ENCODE results near the gene DHRS7C.

DHRS7C gene

DNA sequence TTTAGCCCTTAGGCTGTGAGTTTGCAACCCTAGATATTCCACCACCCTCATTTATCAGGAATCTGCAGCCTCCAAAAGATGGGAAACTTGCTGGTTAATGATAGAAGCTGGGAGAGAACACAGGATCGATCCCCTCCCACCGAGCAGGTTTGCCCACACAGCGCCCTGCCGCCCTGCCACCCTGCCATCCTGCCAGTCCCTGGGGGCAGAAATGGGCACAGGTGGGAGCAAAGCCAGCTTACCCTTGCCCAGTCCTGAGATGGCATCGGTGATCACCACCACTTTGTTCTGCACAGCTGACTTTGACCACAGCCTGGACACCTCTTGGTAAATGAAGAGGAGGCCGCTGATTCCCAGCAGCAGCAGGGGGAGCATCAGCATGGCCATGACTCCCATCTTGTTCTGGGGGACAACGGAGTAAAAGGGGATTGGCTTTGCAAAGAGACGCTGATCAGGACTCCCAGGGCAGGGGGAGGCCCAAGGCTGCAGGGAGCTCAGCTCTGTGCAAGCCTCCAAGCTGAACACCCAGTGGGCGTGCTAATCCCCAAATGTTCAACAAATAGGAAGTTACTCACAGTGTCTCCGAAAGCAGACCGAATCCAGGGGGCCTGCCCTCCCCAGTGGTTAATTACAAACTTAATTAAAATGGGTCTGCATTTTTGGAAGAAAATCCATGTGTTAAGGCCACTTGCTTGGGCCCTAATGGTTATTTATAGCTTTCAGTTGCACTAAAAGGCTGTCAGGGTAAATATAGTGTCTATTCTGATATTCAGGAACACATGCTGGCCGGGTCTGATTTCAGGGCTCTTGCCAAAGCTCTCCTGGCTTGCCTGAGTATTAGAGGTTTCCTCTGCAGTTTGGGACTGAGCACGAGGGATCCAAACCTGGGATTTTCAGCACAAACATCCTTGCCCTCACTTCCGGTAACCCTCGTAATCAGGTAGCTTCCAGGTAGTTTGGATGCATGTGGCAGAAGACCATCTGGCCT is at the start of gene DHRS7C:
Gene DHRS7C (minus strand): TSS at position 704 of the 988 bp plus-strand sequence. CDS start 308 bp downstream, at position 396.
- Mint-ChIP-seq H3K4me3 (no peak within 1 kb of the TSS), H3K9me3 (no peaks in the 10 kb centered on the region), H3K4me1 (ENCODE audit: low read depth) (no peaks in the 10 kb centered on the region), H3K27ac (no peak within 1 kb of the TSS), H3K27me3 (no peaks in the 10 kb centered on the region), H3K36me3 (ENCODE audit: low read depth) (no peaks in the 10 kb centered on the region)
- intact Hi-C loops (cut with micrococcal nuclease): no loop called here

GRCh38 chr17:9839433-9839832 is 48.0 kb upstream of the DHRS7C start:
- Mint-ChIP-seq H3K4me1 (ENCODE audit: low read depth) (no peaks in the 10 kb centered on the region), H3K27ac (no peak overlapping the region), H3K27me3 (peaks cover 12% of the 10 kb centered on the region), H3K36me3 (ENCODE audit: low read depth) (no peaks in the 10 kb centered on the region), H3K4me3 (no peak overlapping the region), H3K9me3 (no peaks in the 10 kb centered on the region)
- intact Hi-C loops (cut with micrococcal nuclease): no loop called here

DNA sequence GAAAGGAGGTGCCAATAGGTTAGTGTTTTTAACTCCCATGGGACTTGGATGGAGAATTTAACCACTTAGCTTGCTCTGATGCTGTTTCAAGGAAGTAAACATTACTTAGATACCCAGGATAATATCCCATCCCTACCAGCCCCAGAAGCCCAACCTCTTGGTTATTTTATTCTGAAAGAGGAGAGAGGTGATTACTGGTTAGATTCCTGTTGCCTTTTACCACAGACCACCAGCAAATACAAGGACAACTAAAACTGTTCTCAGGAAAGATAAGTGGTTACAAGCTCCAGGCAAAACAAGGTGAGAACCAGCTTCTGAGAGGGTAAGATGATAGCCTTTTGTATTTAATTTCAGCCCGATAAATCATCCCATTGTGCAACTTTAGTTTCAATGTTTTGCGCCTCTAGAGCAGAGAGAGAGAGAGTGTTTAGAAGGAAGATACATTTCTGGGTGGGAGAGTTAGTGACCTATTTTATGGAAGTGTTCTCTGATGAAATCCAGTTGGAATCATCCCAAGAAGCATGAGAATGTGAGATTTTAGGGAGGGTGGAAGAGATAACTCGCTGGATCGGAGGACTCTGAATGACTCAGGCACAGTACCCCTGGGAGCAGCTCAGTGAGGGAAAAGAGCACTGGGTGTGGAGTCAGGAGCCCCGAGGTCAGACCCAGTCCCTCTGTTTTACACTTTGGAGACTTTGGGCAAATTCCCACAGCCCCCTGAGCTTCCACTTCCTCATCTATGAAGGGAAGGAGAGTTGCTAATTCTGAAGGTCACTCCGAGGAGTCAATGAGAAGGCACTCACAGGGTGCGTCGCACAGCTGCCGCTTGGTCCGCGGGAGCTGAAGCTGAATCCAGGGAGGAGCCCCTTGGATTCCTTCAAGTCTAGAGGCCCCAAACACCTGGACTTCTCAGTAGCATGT is 46.4 kb upstream of the DHRS7C start:
- intact Hi-C loops (cut with micrococcal nuclease): no loop called here
- no peak overlapping the region for H3K4me3 Mint-ChIP-seq
- H3K27ac Mint-ChIP-seq: no peak overlapping the region
- H3K9me3 Mint-ChIP-seq: no peaks in the 10 kb centered on the region
- no peaks in the 10 kb centered on the region for H3K36me3 Mint-ChIP-seq (ENCODE audit: low read depth)
- H3K27me3 Mint-ChIP-seq: peaks cover 10% of the 10 kb centered on the region
- no peaks in the 10 kb centered on the region for H3K4me1 Mint-ChIP-seq (ENCODE audit: low read depth)

- H3K9me3 Mint-ChIP-seq: no peaks in the 10 kb centered on the region
- H3K27me3 Mint-ChIP-seq: peaks cover 3% of the 10 kb centered on the region
Measured at GRCh38 chr17:9833922-9834321, 42.5 kb upstream of the DHRS7C start.

DNA sequence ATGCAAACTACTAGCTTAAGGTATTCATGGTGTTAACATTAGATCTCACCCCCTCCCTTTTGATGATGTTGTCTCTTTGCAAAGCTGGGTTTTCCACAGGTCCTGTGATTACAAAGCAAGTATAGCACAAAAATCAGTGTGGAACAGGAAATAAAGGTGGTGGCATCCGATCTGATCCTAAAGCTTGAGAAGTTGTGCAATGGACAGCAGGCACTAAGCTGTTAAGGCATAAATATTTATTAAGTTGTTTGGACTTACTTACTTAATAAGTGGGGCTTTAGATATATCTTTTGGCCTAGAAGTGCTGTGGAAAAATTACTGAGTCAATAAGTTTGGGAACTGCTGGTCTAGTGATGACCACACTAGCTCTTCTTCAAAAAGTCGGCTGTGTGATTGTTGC is 39.3 kb upstream of the DHRS7C start:
- Mint-ChIP-seq H3K27me3 (peaks cover 6% of the 10 kb centered on the region), H3K4me3 (no peak overlapping the region), H3K36me3 (ENCODE audit: low read depth) (no peaks in the 10 kb centered on the region), H3K4me1 (ENCODE audit: low read depth) (no peaks in the 10 kb centered on the region), H3K9me3 (no peaks in the 10 kb centered on the region), H3K27ac (no peak overlapping the region)
- intact Hi-C loops (cut with micrococcal nuclease): no loop called here

More at GRCh38 chr17:9833922-9834321, 42.5 kb upstream of the DHRS7C start:
- no peaks in the 10 kb centered on the region for H3K36me3 Mint-ChIP-seq (ENCODE audit: low read depth)
- H3K4me3 Mint-ChIP-seq: no peak overlapping the region
- H3K27ac Mint-ChIP-seq: no peak overlapping the region
- intact Hi-C loops (cut with micrococcal nuclease): no loop called here
- H3K4me1 Mint-ChIP-seq (ENCODE audit: low read depth): no peaks in the 10 kb centered on the region

DNA sequence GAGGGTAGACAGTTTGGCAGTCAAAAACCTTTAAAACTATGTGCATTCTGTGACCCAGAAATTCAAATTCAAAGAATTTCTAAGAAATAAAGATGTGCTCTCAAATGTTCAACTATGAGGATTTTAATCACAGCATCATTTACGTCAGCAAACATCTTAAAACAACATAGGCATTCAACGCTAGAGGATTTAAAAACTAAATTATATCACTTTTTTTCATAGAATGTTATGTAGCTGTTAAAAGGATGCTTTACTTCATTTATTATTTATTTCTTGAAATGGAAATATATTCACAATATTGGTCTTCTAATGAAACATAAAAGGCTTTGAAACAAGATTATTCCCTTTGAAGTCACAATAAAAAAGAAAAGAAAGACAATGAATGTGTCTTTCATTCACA is 38.0 kb upstream of the DHRS7C start:
- no peak overlapping the region for H3K27ac Mint-ChIP-seq
- no peaks in the 10 kb centered on the region for H3K4me1 Mint-ChIP-seq (ENCODE audit: low read depth)
- H3K36me3 Mint-ChIP-seq (ENCODE audit: low read depth): no peaks in the 10 kb centered on the region

GRCh38 chr17:9828296-9829295 is 37.2 kb upstream of the DHRS7C start:
- Mint-ChIP-seq H3K36me3 (ENCODE audit: low read depth) (no peaks in the 10 kb centered on the region), H3K4me3 (no peak overlapping the region), H3K27me3 (peaks cover 9% of the 10 kb centered on the region), H3K9me3 (no peaks in the 10 kb centered on the region), H3K27ac (no peak overlapping the region), H3K4me1 (ENCODE audit: low read depth) (no peaks in the 10 kb centered on the region)
- intact Hi-C loops (cut with micrococcal nuclease): no loop called here

More for the DNA sequence above, 38.0 kb upstream of the DHRS7C start:
- H3K4me3 Mint-ChIP-seq: no peak overlapping the region
- peaks cover 9% of the 10 kb centered on the region for H3K27me3 Mint-ChIP-seq
- intact Hi-C loops (cut with micrococcal nuclease): no loop called here
- H3K9me3 Mint-ChIP-seq: no peaks in the 10 kb centered on the region

DNA sequence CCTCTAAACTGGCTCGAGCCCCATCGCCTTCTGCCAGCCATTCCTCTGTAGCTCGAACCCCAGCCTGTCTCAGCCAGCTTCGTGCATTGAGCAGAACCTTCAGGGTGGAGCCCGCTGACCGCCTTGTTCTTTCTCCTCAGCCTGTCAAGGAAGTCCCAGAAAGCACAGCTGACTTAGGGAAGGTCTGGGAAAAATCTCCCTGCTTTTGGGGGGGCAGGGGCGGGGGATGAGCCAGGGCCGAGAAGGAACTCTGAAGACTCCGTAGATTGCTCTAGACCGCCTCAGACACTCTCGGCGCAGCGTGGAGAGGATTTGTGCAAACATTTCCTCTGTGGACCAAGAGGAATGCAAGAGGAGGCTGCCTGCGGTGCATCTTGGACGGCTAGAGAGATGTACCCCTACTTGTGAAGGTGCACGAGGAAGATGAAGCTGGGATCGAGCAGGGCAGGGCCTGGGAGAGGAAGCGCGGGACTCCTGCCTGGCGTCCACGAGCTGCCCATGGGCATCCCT is 34.3 kb upstream of the DHRS7C start, which contains the start of gene GLP2R:
Gene GLP2R (plus strand): TSS at position 284 of the 510 bp plus-strand sequence. CDS start 140 bp downstream, at position 424.
- H3K4me1 Mint-ChIP-seq (ENCODE audit: low read depth): no peaks in the 10 kb centered on the region
- intact Hi-C loops (cut with micrococcal nuclease): no loop called here
- H3K36me3 Mint-ChIP-seq (ENCODE audit: low read depth): no peaks in the 10 kb centered on the region
- H3K27ac Mint-ChIP-seq: no peak within 1 kb of the TSS
- peaks cover 9% of the 10 kb centered on the region for H3K27me3 Mint-ChIP-seq
- no peak within 1 kb of the TSS for H3K4me3 Mint-ChIP-seq
- no peaks in the 10 kb centered on the region for H3K9me3 Mint-ChIP-seq

GRCh38 chr17:9824797-9825338 is 33.5 kb upstream of the DHRS7C start:
- Mint-ChIP-seq H3K36me3 (ENCODE audit: low read depth) (no peaks in the 10 kb centered on the region), H3K9me3 (no peaks in the 10 kb centered on the region), H3K27me3 (peaks cover 7% of the 10 kb centered on the region), H3K27ac (no peak overlapping the region), H3K4me1 (ENCODE audit: low read depth) (no peaks in the 10 kb centered on the region), H3K4me3 (no peak overlapping the region)
- intact Hi-C loops (cut with micrococcal nuclease): no loop called here

GRCh38 chr17:9824094-9824493 is 32.7 kb upstream of the DHRS7C start:
- H3K27ac Mint-ChIP-seq: no peak overlapping the region
- H3K4me1 Mint-ChIP-seq (ENCODE audit: low read depth): no peaks in the 10 kb centered on the region
- intact Hi-C loops (cut with micrococcal nuclease): no loop called here
- no peaks in the 10 kb centered on the region for H3K36me3 Mint-ChIP-seq (ENCODE audit: low read depth)
- no peak overlapping the region for H3K4me3 Mint-ChIP-seq
- H3K27me3 Mint-ChIP-seq: peaks cover 7% of the 10 kb centered on the region
- no peaks in the 10 kb centered on the region for H3K9me3 Mint-ChIP-seq

DNA sequence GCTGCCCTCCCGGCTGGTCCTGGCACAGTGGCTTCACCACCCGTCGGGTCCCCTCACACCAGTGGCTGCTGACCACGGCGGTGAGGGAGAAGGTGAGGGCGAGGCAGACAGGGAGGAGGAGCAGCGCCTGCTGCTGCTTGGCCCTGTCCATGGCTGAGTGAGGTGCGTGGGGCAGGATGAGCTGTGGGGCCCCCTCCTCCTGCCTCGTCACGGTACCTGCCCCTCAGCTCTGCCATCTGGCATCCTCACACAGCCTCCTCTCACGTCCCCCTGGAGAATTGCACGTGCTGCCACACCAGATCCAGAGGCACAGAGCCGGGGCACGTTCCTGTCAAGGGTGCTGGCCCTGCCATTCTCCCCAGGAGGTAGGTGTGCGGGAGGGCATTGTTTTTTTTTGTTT is 30.5 kb upstream of the DHRS7C start, which contains the start of gene GSG1L2:
Gene GSG1L2 (minus strand): TSS at position 159 of the 400 bp plus-strand sequence. CDS start 8 bp downstream, at position 151.
- peaks cover 5% of the 10 kb centered on the region for H3K27me3 Mint-ChIP-seq
- H3K4me3 Mint-ChIP-seq: no peak within 1 kb of the TSS
- no peaks in the 10 kb centered on the region for H3K4me1 Mint-ChIP-seq (ENCODE audit: low read depth)
- intact Hi-C loops (cut with micrococcal nuclease): no loop called here
- no peaks in the 10 kb centered on the region for H3K9me3 Mint-ChIP-seq
- H3K36me3 Mint-ChIP-seq (ENCODE audit: low read depth): no peaks in the 10 kb centered on the region
- H3K27ac Mint-ChIP-seq: no peak within 1 kb of the TSS

DNA sequence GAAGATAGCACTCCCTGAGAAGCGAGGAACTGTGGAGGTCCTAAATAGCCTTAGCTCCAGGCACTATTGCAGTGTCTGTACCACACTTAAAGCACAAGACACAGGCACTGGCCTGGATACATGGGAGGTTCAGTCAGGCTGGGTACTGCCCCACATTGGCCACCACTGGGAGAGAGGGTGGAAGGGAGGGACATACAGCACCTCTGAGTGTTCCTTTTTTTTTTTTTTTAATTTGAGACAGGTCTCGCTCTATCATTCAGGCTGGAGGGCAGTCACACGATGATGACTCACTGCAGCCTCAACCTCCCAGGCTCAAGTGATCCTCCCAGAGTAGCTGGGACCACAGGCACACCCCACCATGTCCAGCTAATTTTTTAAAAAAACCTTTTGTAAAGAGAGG is 29.1 kb upstream of the DHRS7C start:
- Mint-ChIP-seq H3K27me3 (no peaks in the 10 kb centered on the region), H3K4me3 (no peak overlapping the region), H3K4me1 (ENCODE audit: low read depth) (no peaks in the 10 kb centered on the region), H3K36me3 (ENCODE audit: low read depth) (no peaks in the 10 kb centered on the region), H3K27ac (no peak overlapping the region), H3K9me3 (no peaks in the 10 kb centered on the region)
- intact Hi-C loops (cut with micrococcal nuclease): no loop called here

All from dendritic cell treated with granulocyte-macrophage colony-stimulating factor and Interleukin-4, amounts not matched to agents 40 ng/mL and 50 ng/mL, for 4 days (primary cell).